GM18861 (cell line): Measurements from ENCODE around the gene MARF1.
"Not testable (repeated sequence)": the region's sequence is repeated elsewhere in the genome, so short reads cannot be mapped to it uniquely, and the experiment has no call there.

Source experiments
- ATAC-seq: cut with Tn5 transposase; IDR thresholded peaks from one replicate; pipeline ENCODE4 v1.9.1; 2021; ENCODE audit not compliant: unreplicated experiment

Gene MARF1

GRCh38 chr16:15652293-15653001 is 9.5 kb upstream of the MARF1 start:
- no peak for ATAC-seq

- peak; percentile 37 for ATAC-seq
Observed at GRCh38 chr16:15650698-15651171, 7.8 kb upstream of the MARF1 start.

GRCh38 chr16:15650019-15650697 is 7.2 kb upstream of the MARF1 start, which contains the start of gene NDE1:
Gene NDE1, plus strand, starts transcription at chr16:15650245. Its CDS starts 14,534 bp downstream, at chr16:15664779.
- ATAC-seq, result peak; percentile 74

- peak; percentile 3 for ATAC-seq
Observed at GRCh38 chr16:15649727-15650018, 6.7 kb upstream of the MARF1 start.

- not testable (repeated sequence) for ATAC-seq
Observed at GRCh38 chr16:15649311-15649710, 6.4 kb upstream of the MARF1 start.

- no peak for ATAC-seq
Observed at GRCh38 chr16:15648135-15648730, 5.3 kb upstream of the MARF1 start.

- no peak for ATAC-seq
Observed at GRCh38 chr16:15647294-15648014, 4.5 kb upstream of the MARF1 start.

GRCh38 chr16:15646557-15647293 is 3.8 kb upstream of the MARF1 start:
- ATAC-seq, result not testable (repeated sequence)

- ATAC-seq, result not testable (repeated sequence)
Observed at GRCh38 chr16:15644962-15645465, 2.1 kb upstream of the MARF1 start.

- ATAC-seq, result no peak
Observed at GRCh38 chr16:15644267-15644961, 1.5 kb upstream of the MARF1 start.

- no peak for ATAC-seq
Observed at GRCh38 chr16:15643946-15644250, 944 bp upstream of the MARF1 start.

- peak; percentile 42 for ATAC-seq
Observed at GRCh38 chr16:15642557-15643047, 352 bp downstream of the MARF1 start.

GRCh38 chr16:15641753-15642556 is 999 bp downstream of the MARF1 start:
- ATAC-seq, result no peak

GRCh38 chr16:15640966-15641365 is 2.0 kb downstream of the MARF1 start:
- no peak for ATAC-seq

- no peak for ATAC-seq
Observed at GRCh38 chr16:15639061-15639568, 3.8 kb downstream of the MARF1 start.

- no peak for ATAC-seq
Observed at GRCh38 chr16:15636392-15636873, 6.5 kb downstream of the MARF1 start.

- no peak for ATAC-seq
Observed at GRCh38 chr16:15635926-15636325, 7.0 kb downstream of the MARF1 start.

GRCh38 chr16:15631730-15632409 is 11.1 kb downstream of the MARF1 start:
- no peak for ATAC-seq
